Parathyroid adenoma (tissue), 2 donors: ENCODE data around the gene ZNF554.

Experiments used
- H2AFZ ChIP-seq: fragments of 300-600 bp; sonication (generic); one replicate; pipeline ENCODE4 v1.7.0; 2017; ENCODE audit warnings: antibody characterized with exemption, mild to moderate bottlenecking
- H3K27ac ChIP-seq: fragments of 300-600 bp; sonication (generic); one replicate; pipeline ENCODE4 v1.7.0; 2017
- H3K27me3 ChIP-seq: fragments of 300-600 bp; sonication (generic); one replicate; pipeline ENCODE4 v1.7.0; 2017; ENCODE audit warnings: low read length; ENCODE audit not compliant: control insufficient read depth, insufficient read depth
- H3K36me3 ChIP-seq: fragments of 300-600 bp; sonication (generic); one replicate; pipeline ENCODE4 v1.7.0; 2017; ENCODE audit warnings: low read length; ENCODE audit not compliant: control insufficient read depth, insufficient read depth
- H3K4me1 ChIP-seq: fragments of 300-600 bp; sonication (generic); one replicate; pipeline ENCODE4 v1.7.0; 2017; ENCODE audit warnings: control low read depth
- H3K4me2 ChIP-seq: fragments of 300-600 bp; sonication (generic); one replicate; pipeline ENCODE4 v1.7.0; 2017; ENCODE audit warnings: low read length
- H3K4me3 ChIP-seq: fragments of 300-600 bp; sonication (generic); one replicate; pipeline ENCODE4 v1.7.0; 2017; ENCODE audit warnings: low read depth, low read length
- H3K79me2 ChIP-seq: fragments of 300-600 bp; sonication (generic); one replicate; pipeline ENCODE4 v1.7.0; 2017; ENCODE audit warnings: control low read depth
- H3K9ac ChIP-seq: fragments of 300-600 bp; sonication (generic); one replicate; pipeline ENCODE4 v1.7.0; 2017; ENCODE audit warnings: mild to moderate bottlenecking
- H3K9me3 ChIP-seq: fragments of 300-600 bp; sonication (generic); one replicate; pipeline ENCODE4 v1.7.0; 2017; ENCODE audit warnings: low read length; ENCODE audit not compliant: control insufficient read depth
- CTCF ChIP-seq: fragments of 300-600 bp; sonication (generic); IDR thresholded peaks from one replicate; pipeline ENCODE4 v1.7.0; 2017; ENCODE audit warnings: antibody characterized with exemption, mild to moderate bottlenecking
- donor health status: primary hyperparathyroidism.

Gene ZNF554

GRCh38 chr19:2841855-2842574 lies 22.3 kb downstream of the ZNF554 start:
- Histone ChIP-seq H3K4me3 (peak overlapping the region; percentile 68), H3K4me1 (no peaks in the 10 kb centered on the region), H3K4me2 (peak overlapping the region; percentile 93), H3K27me3 (no peaks in the 10 kb centered on the region), H3K27ac (no peak overlapping the region), H3K79me2 (peaks cover 13% of the 10 kb centered on the region), H3K9ac (peak overlapping the region; percentile 57), H3K36me3 (no peaks in the 10 kb centered on the region), H3K9me3 (no peaks in the 10 kb centered on the region), H2AFZ (peak overlapping the region; percentile 52)
- TF ChIP-seq CTCF = no peak

GRCh38 chr19:2845107-2845506 lies 25.4 kb downstream of the ZNF554 start:
- Histone ChIP-seq H3K9me3 (no peaks in the 10 kb centered on the region), H3K79me2 (peaks cover 13% of the 10 kb centered on the region), H3K27me3 (no peaks in the 10 kb centered on the region), H3K4me3 (no peak overlapping the region), H3K36me3 (no peaks in the 10 kb centered on the region), H3K27ac (no peak overlapping the region), H3K4me1 (no peaks in the 10 kb centered on the region), H3K4me2 (no peak overlapping the region), H2AFZ (no peak overlapping the region), H3K9ac (no peak overlapping the region)
- TF ChIP-seq CTCF = no peak

- Histone ChIP-seq H2AFZ (no peak overlapping the region), H3K9me3 (no peaks in the 10 kb centered on the region), H3K4me2 (no peak overlapping the region), H3K27me3 (no peaks in the 10 kb centered on the region), H3K9ac (no peak overlapping the region), H3K27ac (no peak overlapping the region), H3K4me3 (no peak overlapping the region), H3K4me1 (no peaks in the 10 kb centered on the region), H3K36me3 (peaks cover 2% of the 10 kb centered on the region), H3K79me2 (peaks cover 13% of the 10 kb centered on the region)
- no peak for TF ChIP-seq CTCF
These were observed 26.7 kb downstream of the ZNF554 start for GRCh38 chr19:2846180-2846894.

- no peak overlapping the region for H2AFZ ChIP-seq
- no peaks in the 10 kb centered on the region for H3K27me3 ChIP-seq
- peaks cover 5% of the 10 kb centered on the region for H3K79me2 ChIP-seq
- no peak overlapping the region for H3K9ac ChIP-seq
- H3K27ac ChIP-seq = no peak overlapping the region
- H3K9me3 ChIP-seq = peaks cover 4% of the 10 kb centered on the region
- no peak overlapping the region for H3K4me3 ChIP-seq
- peaks cover 8% of the 10 kb centered on the region for H3K36me3 ChIP-seq
- no peak for TF ChIP-seq CTCF
- H3K4me1 ChIP-seq = no peaks in the 10 kb centered on the region
- H3K4me2 ChIP-seq = no peak overlapping the region
These were observed 27.8 kb downstream of the ZNF554 start for GRCh38 chr19:2847507-2847906.
